H1 (cell line): ENCODE measurements around the gene CYREN. TPM values are rescaled to one million over a fixed set of nuclear protein-coding genes. Genes with fewer than 3 reads are reported as not detected.
A peak's percentile ranks its signal among the peaks of the same experiment; 100 is the strongest.

ENCODE experiments used
- CTCF ChIA-PET: fragments of 300-600 bp; sonication (Branson Sonifier 250); formaldehyde crosslinking; loops from one replicate; lab custom pipeline; 2021; ENCODE audit not compliant: partially characterized antibody; lab: Charles Lee
- POLR2A ChIA-PET: fragments of 300-600 bp; sonication (Branson Sonifier 250); formaldehyde crosslinking; loops from one replicate; lab custom pipeline; 2021; ENCODE audit warnings: inconsistent platforms; ENCODE audit not compliant: partially characterized antibody; lab: Charles Lee
- DNase-seq, 2 experiments: peaks; one replicate each; pipeline versions ENCODE4 v3.0.0 to v3.0.0-alpha.2; 2010 to 2022; ENCODE audit warnings: low spot score in 2 of 2, low read depth in 1 of 2, mixed read lengths in 1 of 2
- FAIRE-seq: peaks from 2 replicates; lab custom pipeline; 2011; peaks lifted over from hg19 to GRCh38; lab: Jason Lieb, UNC
- H2AFZ ChIP-seq: 2 replicates; pipeline ENCODE4 v1.8.1; 2012; ENCODE audit warnings: low read length, inconsistent platforms
- H2AK5ac ChIP-seq: 2 replicates; pipeline ENCODE4 v1.6.1; 2013; ENCODE audit warnings: low read depth, low read length
- H2BK120ac ChIP-seq: replicated peaks from 2 replicates; pipeline ENCODE3; 2013; ENCODE audit warnings: low read depth, low read length, inconsistent platforms
- H2BK12ac ChIP-seq: 2 replicates; pipeline ENCODE4 v1.6.1; 2013; ENCODE audit warnings: low read depth, low read length
- H2BK15ac ChIP-seq: 2 replicates; pipeline ENCODE4 v1.6.1; 2013; ENCODE audit warnings: low read length
- H2BK20ac ChIP-seq: 2 replicates; pipeline ENCODE4 v1.6.1; 2013; ENCODE audit warnings: low read length
- H2BK5ac ChIP-seq: 2 replicates; pipeline ENCODE4 v1.6.1; 2013; ENCODE audit warnings: low read depth, low read length
- H3K14ac ChIP-seq: 2 replicates; pipeline ENCODE4 v1.6.1; 2013; ENCODE audit warnings: inconsistent platforms; ENCODE audit not compliant: insufficient read length
- H3K18ac ChIP-seq: 2 replicates; pipeline ENCODE4 v1.6.1; 2013; ENCODE audit warnings: low read length; ENCODE audit errors: extremely low read depth
- H3K23ac ChIP-seq: 2 replicates; pipeline ENCODE4 v1.6.1; 2013; ENCODE audit warnings: inconsistent platforms; ENCODE audit not compliant: insufficient read length
- H3K23me2 ChIP-seq: 2 replicates; pipeline ENCODE4 v1.6.1; 2013; ENCODE audit warnings: low read depth, low read length
- H3K27ac ChIP-seq: 2 replicates; pipeline ENCODE4 v1.6.1; 2011; ENCODE audit warnings: low read depth, low read length, inconsistent platforms
- H3K27me3 ChIP-seq, 4 experiments: replicated peaks in 1 of 4; 1 replicate in 1 of 4; 2 replicates in 3 of 4; pipeline versions ENCODE4 v1.6.1 to v1.8.1; 2011 to 2013; ENCODE audit warnings: low read length in 3 of 4, mild to moderate bottlenecking in 3 of 4, inconsistent platforms in 2 of 4, mixed read lengths in 2 of 4, moderate library complexity in 1 of 4; ENCODE audit not compliant: control insufficient read depth in 3 of 4, insufficient read depth in 3 of 4; ENCODE audit errors: extremely low read depth in 1 of 4
- H3K36me3 ChIP-seq, 4 experiments: 2 replicates each; pipeline versions ENCODE4 v1.6.1 to v1.8.1; 2011 to 2013; ENCODE audit warnings: mild to moderate bottlenecking in 4 of 4, low read length in 3 of 4, moderate library complexity in 2 of 4, control low read depth in 1 of 4, inconsistent platforms in 1 of 4; ENCODE audit not compliant: insufficient read depth in 4 of 4, control insufficient read depth in 2 of 4
- H3K4ac ChIP-seq: replicated peaks from 2 replicates; pipeline ENCODE3; 2013; ENCODE audit warnings: low read length, low read depth, mixed read lengths, inconsistent platforms; ENCODE audit not compliant: insufficient read length
- H3K4me1 ChIP-seq, 4 experiments: replicated peaks in 1 of 4; 1 replicate in 1 of 4; 2 replicates in 3 of 4; pipeline versions ENCODE4 v1.6.1 to v1.8.1; 2011 to 2013; ENCODE audit warnings: low read length in 3 of 4, inconsistent platforms in 2 of 4, mixed read lengths in 1 of 4; ENCODE audit not compliant: insufficient read depth in 4 of 4, control insufficient read depth in 3 of 4
- H3K4me2 ChIP-seq, 2 experiments: 2 replicates each; pipeline versions ENCODE4 v1.6.1 to v1.8.1; 2011 to 2013; ENCODE audit warnings: low read depth in 2 of 2, low read length in 2 of 2, control low read depth in 1 of 2, inconsistent platforms in 1 of 2, mild to moderate bottlenecking in 1 of 2; ENCODE audit not compliant: insufficient read depth in 1 of 2
- H3K4me3 ChIP-seq, 4 experiments: fragments of 200-600, 300-600 bp in 1 of 4; sonication (generic), shearing (Covaris generic), sonication (Bioruptor Twin) in 1 of 4; 2 replicates each; pipeline versions ENCODE4 v1.5.1 to v1.8.1; 2011 to 2016; ENCODE audit warnings: low read length in 4 of 4, low read depth in 3 of 4, control low read depth in 2 of 4, inconsistent platforms in 2 of 4, mild to moderate bottlenecking in 2 of 4, mixed read lengths in 1 of 4, moderate library complexity in 1 of 4; ENCODE audit not compliant: insufficient read depth in 2 of 4; ENCODE audit errors: extremely low read depth in 1 of 4
- H3K56ac ChIP-seq: replicated peaks from 2 replicates; pipeline ENCODE3; 2013; ENCODE audit warnings: low read depth, mild to moderate bottlenecking, mixed read lengths, low read length, inconsistent platforms; ENCODE audit not compliant: insufficient read length
- H3K79me1 ChIP-seq: 2 replicates; pipeline ENCODE4 v1.6.1; 2013; ENCODE audit warnings: low read depth, low read length, control low read depth
- H3K79me2 ChIP-seq, 2 experiments: 2 replicates each; pipeline versions ENCODE4 v1.6.1 to v1.8.1; 2012 to 2013; ENCODE audit warnings: low read length in 2 of 2, mild to moderate bottlenecking in 2 of 2, inconsistent platforms in 1 of 2; ENCODE audit not compliant: insufficient read depth in 2 of 2, control insufficient read depth in 1 of 2
- H3K9ac ChIP-seq, 4 experiments: replicated peaks in 1 of 4; 1 replicate in 1 of 4; 2 replicates in 3 of 4; pipeline versions ENCODE4 v1.6.1 to v1.8.1; 2011 to 2013; ENCODE audit warnings: low read depth in 3 of 4, low read length in 3 of 4, control low read depth in 2 of 4, mild to moderate bottlenecking in 2 of 4, moderate library complexity in 2 of 4, inconsistent platforms in 1 of 4; ENCODE audit errors: extremely low read depth in 1 of 4
- H3K9me3 ChIP-seq, 2 experiments: 2 replicates each; pipeline versions ENCODE4 v1.6.1 to v1.8.1; 2012 to 2013; ENCODE audit warnings: mild to moderate bottlenecking in 2 of 2, moderate library complexity in 2 of 2, control low read depth in 1 of 2, inconsistent platforms in 1 of 2, low read depth in 1 of 2, low read length in 1 of 2, mixed read lengths in 1 of 2; ENCODE audit not compliant: insufficient read depth in 2 of 2
- H4K20me1 ChIP-seq, 2 experiments: replicated peaks in 1 of 2; 2 replicates each; pipeline versions ENCODE3 to v1.8.1; 2011 to 2013; ENCODE audit warnings: inconsistent platforms in 2 of 2, low read length in 2 of 2, mild to moderate bottlenecking in 1 of 2; ENCODE audit not compliant: insufficient read depth in 2 of 2, control insufficient read depth in 1 of 2
- H4K5ac ChIP-seq: 2 replicates; pipeline ENCODE4 v1.6.1; 2013; ENCODE audit warnings: low read length, low read depth, mixed read lengths, inconsistent platforms; ENCODE audit not compliant: insufficient read length
- H4K8ac ChIP-seq: 2 replicates; pipeline ENCODE4 v1.8.0; 2013; ENCODE audit warnings: mild to moderate bottlenecking, moderate library complexity, low read length, inconsistent platforms; ENCODE audit not compliant: insufficient read depth; ENCODE audit errors: extremely low read depth
- H4K91ac ChIP-seq: replicated peaks from 2 replicates; pipeline ENCODE3; 2013; ENCODE audit warnings: low read length, mixed read lengths, inconsistent platforms; ENCODE audit not compliant: insufficient read length
- BACH1 ChIP-seq: IDR thresholded peaks from 2 replicates; pipeline ENCODE4 v1.6.1; 2012; ENCODE audit warnings: low read length, improper control_type of control experiment
- BCL11A ChIP-seq, 2 experiments: IDR thresholded peaks; one replicate each; pipeline ENCODE4 v1.6.1; 2011; ENCODE audit warnings: low read depth in 2 of 2, low read length in 2 of 2, mild to moderate bottlenecking in 2 of 2
- CEBPB ChIP-seq: IDR thresholded peaks from 2 replicates; pipeline ENCODE4 v1.6.1; 2012; ENCODE audit warnings: low read depth, low read length
- GABPA ChIP-seq: IDR thresholded peaks from 2 replicates; pipeline ENCODE4 v1.6.1; 2011; ENCODE audit warnings: mild to moderate bottlenecking, low read length, moderate library complexity, borderline replicate concordance; ENCODE audit not compliant: insufficient read depth
- HDAC6 ChIP-seq: IDR thresholded peaks from one replicate; pipeline ENCODE4 v1.7.1; 2012; ENCODE audit warnings: low read depth, mild to moderate bottlenecking, inconsistent platforms, low read length, moderate library complexity
- KDM5A ChIP-seq: fragments of 200-600 bp; IDR thresholded peaks from 2 replicates; pipeline ENCODE4 v1.7.1; 2012; ENCODE audit warnings: mild to moderate bottlenecking, low read length, inconsistent platforms, mixed read lengths
- MAFK ChIP-seq: IDR thresholded peaks from 2 replicates; pipeline ENCODE4 v1.6.1; 2012; ENCODE audit warnings: low read depth, mild to moderate bottlenecking, improper control_type of control experiment, low read length
- POLR2AphosphoS5 ChIP-seq: IDR thresholded peaks from 2 replicates; pipeline ENCODE4 v1.6.1; 2011; ENCODE audit warnings: low read depth, low read length
- RNF2 ChIP-seq: fragments of 200-900, 300-1000 bp; sonication (generic); IDR thresholded peaks from 2 replicates; pipeline ENCODE4 v1.7.1; 2016; ENCODE audit warnings: borderline replicate concordance, low read depth, mild to moderate bottlenecking, antibody characterized with exemption, low read length; ENCODE audit not compliant: poor library complexity, severe bottlenecking; ENCODE audit errors: missing control alignments
- SIX5 ChIP-seq: IDR thresholded peaks from 2 replicates; pipeline ENCODE4 v1.6.1; 2011; ENCODE audit warnings: mild to moderate bottlenecking, low read depth, low read length
- SUZ12 ChIP-seq: fragments of 200-600 bp; sonication (generic); IDR thresholded peaks from 2 replicates; pipeline ENCODE4 v1.6.1; 2012; ENCODE audit warnings: mild to moderate bottlenecking, inconsistent platforms, low read length, moderate library complexity, mixed read lengths
- TEAD4 ChIP-seq: IDR thresholded peaks from 2 replicates; pipeline ENCODE4 v1.6.1; 2012; ENCODE audit warnings: low read depth, low read length, inconsistent platforms, mixed read lengths
- WGBS, 2 experiments: shearing (Covaris generic) in 1 of 2; methylation state at CpG; one replicate each; pipeline versions ENCODE4 v1.1.6 to v1.1.7; 2013 to 2015; ENCODE audit warnings: low lambda C conversion rate in 2 of 2, mixed read lengths in 2 of 2, inconsistent platforms in 1 of 2, low coverage in 1 of 2, missing lambda C conversion rate in 1 of 2; ENCODE audit not compliant: insufficient replicate concordance in 2 of 2, insufficient coverage in 1 of 2, insufficient read length in 1 of 2; ENCODE audit errors: extremely low coverage in 1 of 2, missing lambda C conversion rate in 1 of 2; 5-methylcytosine and 5-hydroxymethylcytosine counted together
- polyA plus RNA-seq, 7 experiments: library from polyadenylated mRNA; depleted of rRNA in 3 of 7; stranded (reverse) in 5 of 7; unstranded in 2 of 7; fragments of >200 nt in 5 of 7; fragments of 200-250 nt in 2 of 7; gene quantifications; 1 replicate in 5 of 7; 2 replicates in 1 of 7; 4 replicates in 1 of 7; pipeline versions ENCODE4 v1.2.1 to v1.2.3, GENCODE V29; 2011 to 2013; ENCODE audit warnings: missing spikeins in 2 of 7, mixed read lengths in 2 of 7
- total RNA-seq: library from RNA; stranded (reverse); fragmentation: NEBNext Ultra II Directional; extraction: Animal tissue kit (Norgen Biotek cat#: 25700); gene quantifications from 2 replicates; pipeline ENCODE4 v1.2.1, GENCODE V29; 2021

CYREN gene
- total and polyA plus RNA-seq, 2 of the 8 experiments (the other 6 are each of a cell fraction or from before 2014, with no cell fraction given), result 25.1 to 46.2 TPM

- no peak overlapping the region for H4K5ac ChIP-seq
- POLR2A ChIA-PET, result interaction anchor here (4.3 kb wide), 1 partner anchor 13 kb away, joined by 20 read pairs; no protein-coding TSS in a partner anchor
- H4K8ac ChIP-seq, result no peak overlapping the region
- no peak overlapping the region for H3K56ac ChIP-seq
- no peak overlapping the region for H3K23ac ChIP-seq
- H3K4me3 ChIP-seq, result no peak overlapping the region
- no peak for FAIRE-seq
- no peak overlapping the region for H2BK20ac ChIP-seq
- no peak overlapping the region for H3K14ac ChIP-seq
- peak overlapping the region; percentile 60 for H2BK12ac ChIP-seq
- CTCF ChIA-PET, result interaction anchor here (0.6 to 1.7 kb wide), 3 partner anchors 7 to 885 kb away, joined by 3 to 4 read pairs (median 4); no protein-coding TSS in a partner anchor
- H3K27me3 ChIP-seq, result no peaks in the 10 kb centered on the region
- DNase-seq, result peak in 1 of 2 experiments; percentile 39
- H3K27ac ChIP-seq, result no peak overlapping the region
- H4K91ac ChIP-seq, result no peak overlapping the region
- H2BK5ac ChIP-seq, result 0 out of 2 replicates have a peak overlapping the region, but pooled peaks have one; percentile 40
- H3K4me1 ChIP-seq, result peaks cover 0 to 3% (median 2%) of the 10 kb centered on the region in 4 experiments; a peak in 3 of 7 replicates
- no peak overlapping the region for H2BK120ac ChIP-seq
- no peaks in the 10 kb centered on the region for H3K79me1 ChIP-seq
- 0 out of 4 replicates have a peak overlapping the region, but pooled peaks of 1 of the 2 experiments have one; percentile 9 for H3K4me2 ChIP-seq
- no peak overlapping the region for H2AK5ac ChIP-seq
- H4K20me1 ChIP-seq, result no peaks in the 10 kb centered on the region
- H2BK15ac ChIP-seq, result no peak overlapping the region
- H3K79me2 ChIP-seq, result no peaks in the 10 kb centered on the region
- no peak overlapping the region for H3K18ac ChIP-seq
- no peak overlapping the region for H3K4ac ChIP-seq
- no peak overlapping the region; a peak in 1 of 7 replicates for H3K9ac ChIP-seq
- peaks cover 21 to 27% of the 10 kb centered on the region in 2 experiments for H3K9me3 ChIP-seq
- H3K23me2 ChIP-seq, result no peaks in the 10 kb centered on the region
- peaks cover 0 to 8% (median 1%) of the 10 kb centered on the region in 4 experiments; a peak in 3 of 8 replicates for H3K36me3 ChIP-seq
- H2AFZ ChIP-seq, result no peak overlapping the region
- 89% methylated on average over 9 of the region's 9 CpGs; no CpG with 5 or more reads in 1 of the 2 experiments for WGBS, 2 experiments
- peak; percentile 41 for TF ChIP-seq MAFK
- no peak for TF ChIP-seq SUZ12
- TF ChIP-seq BCL11A (IDR thresholded peaks at IDR 0.05; ENCODE audit: low read depth in 2 of 2, low read length in 2 of 2), result no peak
- no peak for TF ChIP-seq RNF2
- TF ChIP-seq CEBPB, result 0 out of 2 replicates have a peak, but pooled peaks have one; percentile 23
- 0 out of 2 replicates have a peak, but pooled peaks have one; percentile 48 for TF ChIP-seq TEAD4
- no peak for TF ChIP-seq HDAC6
- TF ChIP-seq POLR2AphosphoS5, result no peak
- peak; percentile 72 for TF ChIP-seq BACH1
- TF ChIP-seq KDM5A, result no peak
- TF ChIP-seq SIX5, result no peak
- no peak for TF ChIP-seq GABPA
Observed at GRCh38 chr7:135177028-135177696, 6.7 kb upstream of the CYREN start.
